ENCODE measurements around the gene CHI3L1. TPM values are rescaled to one million over a fixed set of nuclear protein-coding genes. Genes with fewer than 3 reads are reported as not detected.

CHI3L1 gene
- total RNA-seq, 2 donors from 2014 or later, result 0.68 to 5.0 TPM

DNA sequence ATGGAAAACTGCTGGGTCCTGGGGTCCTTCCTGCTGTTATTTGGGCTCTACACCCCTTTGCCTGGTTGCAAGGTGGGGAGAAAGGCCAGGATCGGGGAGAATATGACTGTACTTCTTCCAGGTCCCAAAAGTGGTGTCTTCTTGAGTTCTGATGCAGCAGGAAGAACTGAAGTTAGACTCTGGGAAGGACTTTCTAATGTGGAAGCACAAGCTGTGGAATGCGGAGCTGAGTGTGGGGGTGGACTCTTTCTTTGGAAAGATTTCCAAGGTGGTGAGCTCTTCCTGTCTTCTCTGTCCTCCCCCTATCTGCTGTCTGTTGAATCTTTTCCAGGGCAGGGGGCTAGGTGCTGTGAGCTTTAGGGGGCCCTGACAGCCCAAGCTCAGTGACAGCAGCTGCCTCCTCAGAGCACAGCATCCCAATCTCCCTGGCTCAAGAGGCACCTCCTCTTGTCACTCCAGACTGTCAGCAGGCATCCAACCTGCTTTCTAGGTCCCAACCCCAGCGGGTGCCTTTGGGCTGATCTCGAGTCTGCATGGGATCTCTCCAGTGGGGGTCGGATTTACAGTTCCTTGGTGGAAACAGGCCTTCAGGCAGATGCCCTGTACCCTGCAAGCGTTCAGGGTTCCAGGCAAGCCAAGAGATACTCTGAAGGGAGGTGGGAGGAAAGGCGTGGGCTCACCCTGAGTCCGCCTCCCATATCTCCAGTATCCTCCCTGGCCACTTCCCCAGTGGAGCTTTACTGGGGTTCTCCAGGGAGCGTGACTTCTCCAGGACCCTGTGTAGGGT, 35.8 kb downstream of the CHI3L1 start:
- H3K27ac ChIP-seq, result no peak overlapping the region
- no peak for ATAC-seq (ENCODE audit: insufficient number of reproducible peaks, low FRiP score, low read depth)

GRCh38 chr1:203149188-203149840, 37.2 kb downstream of the CHI3L1 start:
- H3K27me3 ChIP-seq (replicated peaks; ENCODE audit: insufficient read depth), result no peaks in the 10 kb centered on the region
- ATAC-seq (ENCODE audit: insufficient number of reproducible peaks, low FRiP score, low read depth) (no peak), DNase-seq (ENCODE audit: low spot score) (no peak)
- H3K27ac ChIP-seq, result no peak overlapping the region
- TF ChIP-seq CTCF (IDR thresholded peaks at IDR 0.05), result no peak
- H3K36me3 ChIP-seq, result no peaks in the 10 kb centered on the region
- no peak overlapping the region for H3K4me3 ChIP-seq
- no peaks in the 10 kb centered on the region for H3K4me1 ChIP-seq (ENCODE audit: control insufficient read depth in 1 of 2, low read depth in 2 of 2)
- no peaks in the 10 kb centered on the region for H3K9me3 ChIP-seq

More for the DNA sequence above, 35.8 kb downstream of the CHI3L1 start:
- Histone ChIP-seq H3K27me3 (replicated peaks; ENCODE audit: insufficient read depth) (no peaks in the 10 kb centered on the region), H3K4me3 (no peak overlapping the region), H3K36me3 (no peaks in the 10 kb centered on the region), H3K9me3 (no peaks in the 10 kb centered on the region), H3K4me1 (ENCODE audit: control insufficient read depth in 1 of 2, low read depth in 2 of 2) (no peaks in the 10 kb centered on the region)
- TF ChIP-seq CTCF (IDR thresholded peaks at IDR 0.05), result no peak
- DNase-seq (ENCODE audit: low spot score), result no peak

- H3K9me3 ChIP-seq, result no peaks in the 10 kb centered on the region
- H3K36me3 ChIP-seq, result no peaks in the 10 kb centered on the region
- no peaks in the 10 kb centered on the region for H3K27me3 ChIP-seq (replicated peaks; ENCODE audit: insufficient read depth)
- ATAC-seq (ENCODE audit: insufficient number of reproducible peaks, low FRiP score, low read depth), result no peak
- DNase-seq (ENCODE audit: low spot score), result no peak
- TF ChIP-seq CTCF (IDR thresholded peaks at IDR 0.05), result no peak
- H3K4me1 ChIP-seq (ENCODE audit: control insufficient read depth in 1 of 2, low read depth in 2 of 2), result no peaks in the 10 kb centered on the region
- no peak overlapping the region for H3K4me3 ChIP-seq
- no peak overlapping the region for H3K27ac ChIP-seq
Observed at GRCh38 chr1:203148579-203148978, 37.9 kb downstream of the CHI3L1 start.

GRCh38 chr1:203148127-203148526, 38.4 kb downstream of the CHI3L1 start:
- no peak overlapping the region for H3K4me3 ChIP-seq
- no peak for TF ChIP-seq CTCF (IDR thresholded peaks at IDR 0.05)
- ATAC-seq (ENCODE audit: insufficient number of reproducible peaks, low FRiP score, low read depth), result no peak
- H3K4me1 ChIP-seq (ENCODE audit: control insufficient read depth in 1 of 2, low read depth in 2 of 2), result no peaks in the 10 kb centered on the region
- H3K9me3 ChIP-seq, result no peaks in the 10 kb centered on the region
- no peaks in the 10 kb centered on the region for H3K36me3 ChIP-seq
- DNase-seq (ENCODE audit: low spot score), result no peak
- H3K27me3 ChIP-seq (replicated peaks; ENCODE audit: insufficient read depth), result no peaks in the 10 kb centered on the region
- H3K27ac ChIP-seq, result no peak overlapping the region

GRCh38 chr1:203147376-203147775, 39.1 kb downstream of the CHI3L1 start:
- Histone ChIP-seq H3K27ac (no peak overlapping the region), H3K36me3 (no peaks in the 10 kb centered on the region), H3K9me3 (no peaks in the 10 kb centered on the region), H3K4me1 (ENCODE audit: control insufficient read depth in 1 of 2, low read depth in 2 of 2) (no peaks in the 10 kb centered on the region), H3K27me3 (replicated peaks; ENCODE audit: insufficient read depth) (no peaks in the 10 kb centered on the region), H3K4me3 (no peak overlapping the region)
- no peak for TF ChIP-seq CTCF (IDR thresholded peaks at IDR 0.05)
- DNase-seq (ENCODE audit: low spot score), result no peak
- ATAC-seq (ENCODE audit: insufficient number of reproducible peaks, low FRiP score, low read depth), result no peak
